Tibial artery (tissue), 4 donors: ENCODE measurements around the gene CRTC1.

ENCODE experiments used
- DNase-seq, 2 donors: peaks; one replicate each; pipeline ENCODE4 v3.0.0-alpha.2; 2019
- H3K27ac ChIP-seq, 2 donors: fragments of 200-600 bp; sonication (generic) in 1 of 2; 1 replicate in 1 of 2; 2 replicates in 1 of 2; pipeline ENCODE4 v1.5.1; 2018 to 2019; ENCODE audit warnings: mild to moderate bottlenecking in 1 of 2
- H3K27me3 ChIP-seq, 2 donors: fragments of 200-600 bp; sonication (generic) in 1 of 2; one replicate each; pipeline versions ENCODE4 v1.5.1 to v1.6.0; 2016 to 2019
- H3K36me3 ChIP-seq, 3 donors: fragments of 200-600 bp; sonication (generic) in 2 of 3; one replicate each; pipeline ENCODE4 v1.5.1; 2016 to 2019; ENCODE audit warnings: mild to moderate bottlenecking in 2 of 3
- H3K4me1 ChIP-seq, 4 donors: fragments of 200-600 bp; sonication (generic) in 2 of 4; 1 replicate in 3 of 4; 2 replicates in 1 of 4; pipeline ENCODE4 v1.5.1; 2016 to 2019
- H3K4me3 ChIP-seq, 2 donors: fragments of 200-600 bp; sonication (generic) in 1 of 2; 1 replicate in 1 of 2; 2 replicates in 1 of 2; pipeline ENCODE4 v1.5.1; 2018 to 2019; ENCODE audit warnings: mild to moderate bottlenecking in 2 of 2
- H3K9me3 ChIP-seq, 3 donors: fragments of 200-600 bp; sonication (generic) in 1 of 3; one replicate each; pipeline ENCODE4 v1.5.1; 2016 to 2019
- intact Hi-C: fragments of 100-400 bp; cut with DNase I; formaldehyde crosslinking; loops from one replicate; pipeline ENCODE4 v1.15.0; 2023; ENCODE audit warnings: low total_unique reads
- TF ChIP-seq, protein P1 (sequence below), 2 experiments: fragments of 200-600 bp in 1 of 2; fragments of 450-650 bp in 1 of 2; IDR thresholded peaks; one replicate each; pipeline ENCODE4 v1.5.1; 2017 to 2019; ENCODE audit warnings: antibody characterized with exemption in 2 of 2, mild to moderate bottlenecking in 1 of 2, moderate library complexity in 1 of 2

CRTC1 gene

DNA sequence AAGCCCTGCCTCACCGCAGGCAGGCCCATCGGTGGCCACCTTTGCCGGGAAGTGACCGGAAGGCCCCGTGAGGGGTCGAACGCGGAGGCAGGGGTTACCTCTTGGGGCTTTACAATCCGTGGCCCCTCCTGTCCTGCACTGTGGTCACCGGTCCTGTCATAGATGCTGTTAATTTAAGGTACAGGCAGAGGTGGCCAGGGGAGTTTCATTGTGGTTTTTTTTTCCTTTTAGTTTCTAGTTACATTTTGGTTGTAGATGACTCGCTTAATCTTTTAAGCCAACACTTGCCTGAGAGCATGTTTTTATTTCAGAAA, 94.6 kb downstream of the CRTC1 start:
- Histone ChIP-seq H3K9me3 (no peaks in the 10 kb centered on the region), H3K4me3 (no peak overlapping the region), H3K4me1 (peaks cover 0 to 14% (median 4%) of the 10 kb centered on the region in 4 donors), H3K27me3 (peaks cover 0 to 15% of the 10 kb centered on the region in 2 donors), H3K36me3 (peaks cover 0 to 28% (median 8%) of the 10 kb centered on the region in 3 donors), H3K27ac (no peak overlapping the region)
- no peak for DNase-seq
- intact Hi-C loops, result no loop called here
- TF ChIP-seq, protein P1, sequence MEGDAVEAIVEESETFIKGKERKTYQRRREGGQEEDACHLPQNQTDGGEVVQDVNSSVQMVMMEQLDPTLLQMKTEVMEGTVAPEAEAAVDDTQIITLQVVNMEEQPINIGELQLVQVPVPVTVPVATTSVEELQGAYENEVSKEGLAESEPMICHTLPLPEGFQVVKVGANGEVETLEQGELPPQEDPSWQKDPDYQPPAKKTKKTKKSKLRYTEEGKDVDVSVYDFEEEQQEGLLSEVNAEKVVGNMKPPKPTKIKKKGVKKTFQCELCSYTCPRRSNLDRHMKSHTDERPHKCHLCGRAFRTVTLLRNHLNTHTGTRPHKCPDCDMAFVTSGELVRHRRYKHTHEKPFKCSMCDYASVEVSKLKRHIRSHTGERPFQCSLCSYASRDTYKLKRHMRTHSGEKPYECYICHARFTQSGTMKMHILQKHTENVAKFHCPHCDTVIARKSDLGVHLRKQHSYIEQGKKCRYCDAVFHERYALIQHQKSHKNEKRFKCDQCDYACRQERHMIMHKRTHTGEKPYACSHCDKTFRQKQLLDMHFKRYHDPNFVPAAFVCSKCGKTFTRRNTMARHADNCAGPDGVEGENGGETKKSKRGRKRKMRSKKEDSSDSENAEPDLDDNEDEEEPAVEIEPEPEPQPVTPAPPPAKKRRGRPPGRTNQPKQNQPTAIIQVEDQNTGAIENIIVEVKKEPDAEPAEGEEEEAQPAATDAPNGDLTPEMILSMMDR (IDR thresholded peaks at IDR 0.05), result no peak

DNA sequence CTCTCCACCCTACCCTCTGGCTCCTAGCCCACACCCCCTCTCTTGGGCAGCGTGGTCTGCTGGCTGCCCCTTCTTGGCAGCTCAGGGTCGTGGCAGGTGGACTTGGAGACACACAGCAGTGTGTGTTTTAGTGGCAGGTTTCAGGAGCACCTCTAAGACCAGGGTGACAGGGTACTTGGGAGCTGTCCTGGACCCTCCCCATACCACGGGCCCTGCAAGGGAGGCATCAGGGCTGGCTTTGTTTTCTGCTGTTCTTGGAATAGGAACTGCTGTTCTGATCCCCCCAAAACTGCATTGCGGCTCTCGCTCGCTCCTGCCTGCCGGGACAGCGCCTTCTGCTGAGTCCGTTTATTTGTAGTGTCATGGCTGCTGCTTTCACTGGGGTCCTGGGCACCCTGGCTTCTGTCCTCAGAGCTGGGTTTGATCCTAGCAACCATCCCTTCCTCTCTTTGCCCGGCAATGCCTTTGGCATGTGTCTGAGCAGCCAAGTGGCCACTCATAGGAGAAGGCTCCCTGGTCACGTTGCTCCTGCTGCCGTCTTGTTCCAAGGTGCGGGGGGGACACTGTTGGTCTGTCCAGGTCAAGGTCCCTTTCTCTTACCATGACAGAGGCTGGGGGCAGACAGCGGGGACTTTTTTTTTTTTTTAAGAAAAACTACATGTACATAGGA, 95.5 kb downstream of the CRTC1 start:
- Histone ChIP-seq H3K4me1 (peaks cover 0 to 8% (median 4%) of the 10 kb centered on the region in 4 donors), H3K9me3 (no peaks in the 10 kb centered on the region), H3K4me3 (no peak overlapping the region), H3K27ac (no peak overlapping the region), H3K27me3 (peaks cover 0 to 18% of the 10 kb centered on the region in 2 donors), H3K36me3 (peaks cover 0 to 28% (median 8%) of the 10 kb centered on the region in 3 donors)
- TF ChIP-seq, protein P1 (IDR thresholded peaks at IDR 0.05), result no peak
- no peak for DNase-seq
- intact Hi-C loops, result no loop called here

DNA sequence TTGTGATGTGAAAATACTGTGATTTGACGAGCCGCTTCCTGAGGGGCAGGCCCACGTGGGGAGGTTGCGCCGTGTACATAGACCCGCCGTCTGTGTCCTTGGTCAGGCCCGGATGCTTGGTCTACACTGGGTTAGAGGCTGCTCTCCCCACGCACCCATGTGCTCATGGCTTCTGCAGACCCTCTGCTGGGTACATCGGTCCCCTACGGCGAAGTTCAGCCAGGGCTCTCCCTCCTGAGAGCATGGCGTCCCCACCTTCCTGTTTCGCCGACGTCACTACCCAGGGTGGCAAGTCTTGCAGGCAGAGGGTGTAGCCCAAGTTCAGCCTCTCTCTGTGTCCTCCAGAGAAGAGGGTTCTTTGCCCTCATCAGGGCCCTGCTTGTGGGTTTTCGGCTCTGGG, 96.6 kb downstream of the CRTC1 start:
- Histone ChIP-seq H3K4me1 (peaks cover 0 to 11% (median 6%) of the 10 kb centered on the region in 4 donors), H3K36me3 (peaks cover 0 to 25% (median 8%) of the 10 kb centered on the region in 3 donors), H3K9me3 (no peaks in the 10 kb centered on the region), H3K27me3 (peaks cover 0 to 28% of the 10 kb centered on the region in 2 donors), H3K27ac (no peak overlapping the region), H3K4me3 (no peak overlapping the region)
- intact Hi-C loops, result no loop called here
- DNase-seq, result no peak
- TF ChIP-seq, protein P1 (IDR thresholded peaks at IDR 0.05), result no peak

DNA sequence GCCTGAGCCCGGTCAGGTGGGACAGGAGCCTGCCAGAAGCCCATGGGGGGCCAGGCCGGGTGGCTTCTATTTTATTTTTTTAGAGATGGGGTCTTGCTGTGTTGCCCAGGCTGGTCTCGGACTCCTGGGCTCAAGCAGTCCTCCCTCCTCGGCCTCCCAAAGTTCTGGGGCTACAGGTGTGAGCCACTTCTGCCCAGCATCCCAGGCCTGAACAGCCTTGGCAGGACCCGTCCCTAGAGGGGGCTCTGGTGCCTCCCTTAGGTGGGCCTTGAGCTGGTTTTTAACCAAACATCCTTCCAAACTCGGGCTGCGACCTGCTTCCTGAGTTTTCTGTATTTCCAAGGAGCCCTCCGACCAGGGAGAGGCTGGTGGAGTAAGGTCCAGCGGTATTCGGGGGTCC, 97.2 kb downstream of the CRTC1 start:
- TF ChIP-seq, protein P1 (IDR thresholded peaks at IDR 0.05), result no peak

DNA sequence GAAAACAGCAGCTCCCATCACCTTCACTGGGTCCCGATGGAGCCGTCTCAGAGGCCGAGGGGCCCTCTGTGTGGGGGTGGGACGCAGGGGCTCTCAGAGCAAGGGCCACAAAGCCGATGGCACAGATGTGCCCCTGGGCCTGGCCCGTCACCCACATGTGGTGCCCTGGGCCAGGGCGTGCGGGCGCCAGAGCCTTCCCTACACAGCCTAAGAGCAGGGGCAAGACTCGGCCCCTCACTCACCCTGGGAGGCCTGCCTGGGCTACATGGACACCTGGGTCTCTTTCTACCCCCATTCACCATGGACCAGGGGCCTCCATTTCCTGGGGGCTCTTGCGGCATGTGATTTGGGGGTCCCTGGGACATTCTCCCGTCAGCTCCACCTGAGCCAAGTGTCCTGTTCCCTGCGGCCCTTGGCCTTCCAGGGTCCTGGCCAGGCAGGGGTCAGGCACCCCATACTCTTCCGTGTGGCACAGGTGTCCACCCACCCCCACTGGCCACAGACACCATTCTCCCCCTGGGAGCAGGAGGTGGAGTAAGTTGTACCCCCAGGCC, 97.6 kb downstream of the CRTC1 start:
- Histone ChIP-seq H3K27ac (no peak overlapping the region), H3K36me3 (peaks cover 0 to 15% (median 3%) of the 10 kb centered on the region in 3 donors), H3K9me3 (no peaks in the 10 kb centered on the region), H3K4me3 (no peak overlapping the region), H3K4me1 (peaks cover 0 to 21% (median 11%) of the 10 kb centered on the region in 4 donors), H3K27me3 (peaks cover 0 to 38% of the 10 kb centered on the region in 2 donors)
- TF ChIP-seq, protein P1 (IDR thresholded peaks at IDR 0.05), result no peak
- DNase-seq, result no peak
- intact Hi-C loops, result no loop called here

More for the DNA sequence above, 97.2 kb downstream of the CRTC1 start:
- H3K4me3 ChIP-seq, result no peak overlapping the region
- H3K4me1 ChIP-seq, result peaks cover 0 to 16% (median 10%) of the 10 kb centered on the region in 4 donors
- no peak overlapping the region for H3K27ac ChIP-seq
- H3K27me3 ChIP-seq, result peaks cover 0 to 33% of the 10 kb centered on the region in 2 donors
- peaks cover 0 to 20% (median 8%) of the 10 kb centered on the region in 3 donors for H3K36me3 ChIP-seq
- intact Hi-C loops, result no loop called here
- H3K9me3 ChIP-seq, result no peaks in the 10 kb centered on the region
- no peak for DNase-seq
